Activated CD4-positive, CD25-positive, alpha-beta regulatory T cell treated with anti-CD3 and anti-CD28 coated beads, Interleukin-2, amount 50 U/mL, for 16 hours (primary cell): ENCODE results near the gene LIPT2.

Source experiments
- DNase-seq: peaks from one replicate; pipeline ENCODE4 v3.0.0-alpha.2; 2020; ENCODE audit warnings: low read depth, low spot score

LIPT2 gene

DNA sequence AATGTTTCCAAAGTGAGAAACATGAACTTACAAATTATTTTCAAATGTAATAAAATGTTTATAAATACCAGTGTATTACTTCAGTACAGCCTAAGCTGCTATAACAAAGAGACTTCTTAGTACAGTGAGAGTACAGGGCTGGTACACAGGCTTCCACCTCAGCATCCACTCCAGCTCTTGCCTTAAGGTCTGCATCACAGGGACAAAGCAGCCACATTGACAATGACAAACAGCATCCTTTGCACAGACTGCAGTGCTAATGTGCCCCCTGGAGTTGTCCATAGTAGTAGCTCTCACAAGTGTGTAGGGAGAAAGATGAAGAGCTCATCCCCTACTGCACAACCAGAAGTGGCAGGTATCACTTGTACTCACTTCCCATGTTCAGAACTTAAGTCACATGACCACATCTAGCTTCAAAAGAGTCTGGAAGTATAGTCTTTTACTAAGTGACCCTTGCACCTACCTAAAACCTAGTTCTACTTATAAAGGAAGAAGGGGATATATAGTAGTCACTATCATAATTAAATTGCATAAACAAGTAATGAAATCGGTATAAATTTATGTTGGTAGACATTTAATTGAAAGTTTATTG lies 10.7 kb upstream of the LIPT2 start:
- DNase-seq = no peak

- no peak for DNase-seq
These were observed 1.4 kb upstream of the LIPT2 start for GRCh38 chr11:74494916-74495315.

GRCh38 chr11:74493791-74494630 lies 487 bp upstream of the LIPT2 start:
- no peak for DNase-seq

DNA sequence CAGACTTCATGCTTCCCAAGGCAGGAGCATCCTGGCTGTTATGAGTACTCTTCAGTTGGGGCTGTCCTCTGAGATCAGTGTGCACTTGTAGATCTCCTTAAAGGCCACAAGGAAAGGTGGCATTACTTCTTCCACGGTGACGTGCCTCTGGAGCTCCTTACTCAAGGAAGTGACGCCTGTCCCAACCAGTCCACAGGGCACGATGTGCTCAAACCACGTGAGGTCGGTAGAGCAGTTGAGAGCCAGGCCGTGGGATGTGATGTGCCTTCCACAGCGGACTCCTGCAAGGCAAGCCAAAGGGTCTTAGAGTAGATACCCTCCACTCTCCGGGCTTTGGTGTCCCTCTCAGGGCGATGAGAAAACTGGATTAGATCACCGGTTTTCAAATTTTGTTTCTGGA lies 1.4 kb downstream of the LIPT2 start:
- DNase-seq = no peak

- DNase-seq = no peak
These were observed 2.6 kb downstream of the LIPT2 start for GRCh38 chr11:74490941-74491340.

DNA sequence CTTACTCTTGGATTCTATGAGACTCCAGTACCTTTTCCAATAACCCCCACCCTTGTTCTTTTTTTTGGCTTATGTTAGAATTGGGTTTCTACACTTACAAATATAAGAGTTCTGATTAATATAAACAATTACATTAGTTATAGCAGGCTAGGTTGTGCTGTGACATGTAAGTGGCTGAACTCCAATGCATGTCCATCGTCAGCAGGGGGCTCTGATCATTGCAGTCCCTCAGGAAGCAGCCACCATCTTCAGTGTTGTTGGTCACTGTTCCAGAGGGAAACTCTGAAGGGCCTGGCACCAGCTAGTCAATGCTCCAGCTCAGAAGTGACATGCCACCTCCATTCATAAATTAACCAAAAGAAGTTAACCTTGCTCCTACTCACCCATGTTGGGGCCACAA lies 5.6 kb downstream of the LIPT2 start:
- DNase-seq = no peak

- DNase-seq = no peak
These were observed 7.7 kb downstream of the LIPT2 start for GRCh38 chr11:74485868-74486267.

DNA sequence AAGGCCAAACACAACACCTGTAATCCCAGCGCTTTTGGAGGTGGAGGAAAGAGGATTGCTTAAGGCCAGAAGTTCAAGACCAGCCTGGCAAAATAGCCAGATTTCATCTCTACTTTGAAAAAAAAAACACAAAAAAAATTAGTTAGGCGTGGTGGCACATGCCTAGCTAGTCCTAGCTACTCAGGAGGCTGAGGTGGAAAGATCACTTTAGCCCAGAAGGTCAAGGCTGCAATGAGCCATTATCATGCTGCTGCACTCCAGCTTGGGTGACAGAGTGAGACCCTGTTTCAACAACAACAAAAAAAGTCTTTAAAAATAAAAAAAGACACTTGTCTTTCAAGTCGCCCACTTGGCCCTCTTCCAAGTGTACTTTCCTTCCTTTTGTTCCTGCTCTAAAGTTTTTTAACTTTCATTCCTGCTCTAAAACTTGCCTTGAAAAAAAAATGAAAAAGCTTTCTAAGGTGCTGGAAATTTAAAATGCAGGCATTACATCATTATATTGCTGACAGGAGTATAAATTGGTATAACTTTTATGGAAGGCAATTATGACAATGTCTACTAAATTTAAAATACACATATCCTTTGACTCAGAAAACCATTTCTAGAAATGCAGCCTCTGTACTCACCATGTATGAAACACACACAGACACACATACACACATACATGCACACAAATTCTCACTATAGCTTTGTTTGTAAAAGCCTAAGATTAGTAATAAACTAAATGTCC lies 12.7 kb downstream of the LIPT2 start:
- no peak for DNase-seq

DNA sequence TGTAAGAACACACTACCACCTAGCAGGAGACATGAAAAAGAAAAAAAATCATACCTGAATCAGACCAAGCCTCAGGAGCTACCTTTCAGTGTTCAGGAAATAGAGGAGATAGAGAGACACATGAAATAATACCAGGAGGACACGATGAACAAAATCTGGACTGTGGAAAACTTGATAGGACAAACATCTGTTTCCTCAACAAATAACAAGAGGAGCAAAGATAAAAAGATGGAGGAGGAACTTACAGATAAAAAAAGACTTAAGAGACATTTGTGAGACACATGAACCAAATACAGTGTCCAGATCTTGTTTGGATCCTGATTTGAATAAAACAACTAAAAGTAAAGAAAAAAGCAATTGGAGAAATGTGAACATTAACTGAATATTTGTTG lies 13.8 kb downstream of the LIPT2 start:
- no peak for DNase-seq

DNA sequence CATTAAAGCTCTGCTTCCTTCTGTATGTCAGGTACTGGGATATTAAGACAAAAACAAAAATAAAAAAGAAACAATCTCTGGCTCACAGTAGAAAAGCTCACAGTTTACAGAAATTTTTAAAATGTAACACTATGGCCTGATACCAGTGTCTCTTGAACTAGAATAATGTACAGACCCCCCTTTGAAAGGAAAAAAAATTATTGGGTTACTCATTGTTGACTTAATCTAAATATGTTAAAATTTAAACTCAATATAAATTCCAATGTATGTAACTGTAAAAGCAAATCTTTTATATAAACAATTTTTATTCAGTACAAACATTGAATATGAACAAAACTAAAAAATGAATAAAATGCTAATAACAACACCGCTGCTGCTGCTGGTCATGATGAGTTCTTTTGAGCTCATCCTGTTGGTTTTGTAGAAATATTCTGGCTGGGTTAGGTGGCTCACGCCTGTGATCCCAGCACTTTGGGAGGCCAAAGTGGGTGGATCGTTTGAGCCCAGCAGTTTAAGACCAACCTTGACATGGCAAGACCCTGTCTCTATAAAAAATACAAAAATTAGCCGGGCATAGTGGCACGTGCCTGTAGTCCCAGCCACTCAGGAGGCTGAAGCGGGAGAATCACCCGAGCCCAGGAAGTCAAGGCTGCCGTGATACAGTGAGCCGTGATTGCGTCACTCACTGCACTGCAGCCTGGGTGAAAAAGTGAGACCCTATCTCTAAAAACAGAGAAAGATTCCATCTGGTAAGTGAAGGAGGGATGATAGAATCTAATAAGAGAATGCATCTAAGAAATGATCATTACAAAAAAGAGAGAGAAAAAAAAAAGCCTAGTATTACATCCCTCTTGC lies 14.4 kb downstream of the LIPT2 start:
- DNase-seq = no peak

- no peak for DNase-seq
These were observed 17.0 kb downstream of the LIPT2 start for GRCh38 chr11:74476536-74476935.

GRCh38 chr11:74474316-74474715 lies 19.2 kb downstream of the LIPT2 start:
- no peak for DNase-seq

GRCh38 chr11:74473382-74474173 lies 19.9 kb downstream of the LIPT2 start:
- no peak for DNase-seq

- no peak for DNase-seq
These were observed 21.7 kb downstream of the LIPT2 start for GRCh38 chr11:74471668-74472429.

DNA sequence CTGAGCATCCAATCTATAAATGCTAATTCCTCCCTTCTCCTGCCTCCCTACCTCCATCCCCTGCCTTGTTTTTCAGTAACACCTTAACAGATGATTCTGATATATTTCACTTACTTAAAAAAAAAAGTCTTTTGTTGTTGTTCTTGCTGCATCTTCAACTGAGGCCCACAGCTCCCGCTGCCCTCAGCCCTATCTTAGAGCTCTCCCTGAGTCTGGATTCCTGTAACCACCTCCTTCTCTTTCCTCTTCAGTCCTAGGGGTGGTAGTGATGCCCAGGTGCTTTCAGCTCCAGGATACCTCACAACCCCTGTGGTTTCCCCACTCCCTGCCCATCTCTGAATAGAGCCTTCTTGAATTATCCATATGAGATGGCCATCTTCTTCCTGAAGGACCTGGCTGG lies 22.5 kb downstream of the LIPT2 start:
- DNase-seq = no peak

DNA sequence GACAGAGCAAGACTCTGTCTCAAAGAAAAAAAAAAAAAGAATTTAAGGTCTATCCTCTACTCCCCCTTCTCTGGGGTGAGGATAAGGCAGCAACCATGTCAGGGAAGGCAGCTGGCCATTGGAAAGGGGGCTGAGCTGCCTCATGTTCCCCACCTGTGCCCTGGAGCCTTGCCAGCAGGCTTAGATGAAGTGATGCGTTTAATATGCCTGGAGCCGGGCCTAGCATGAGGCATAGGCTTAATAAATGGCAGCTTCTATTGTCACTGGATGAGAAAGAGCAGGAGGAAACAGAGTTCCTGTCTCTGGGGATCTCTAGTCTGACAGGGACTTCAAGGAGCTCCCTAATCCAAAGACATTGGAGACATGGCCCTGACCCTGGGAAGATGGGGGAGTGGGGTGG lies 23.0 kb downstream of the LIPT2 start:
- no peak for DNase-seq

- DNase-seq = no peak
These were observed 24.6 kb downstream of the LIPT2 start for GRCh38 chr11:74468936-74469335.

GRCh38 chr11:74468521-74468920 lies 25.0 kb downstream of the LIPT2 start:
- no peak for DNase-seq

DNA sequence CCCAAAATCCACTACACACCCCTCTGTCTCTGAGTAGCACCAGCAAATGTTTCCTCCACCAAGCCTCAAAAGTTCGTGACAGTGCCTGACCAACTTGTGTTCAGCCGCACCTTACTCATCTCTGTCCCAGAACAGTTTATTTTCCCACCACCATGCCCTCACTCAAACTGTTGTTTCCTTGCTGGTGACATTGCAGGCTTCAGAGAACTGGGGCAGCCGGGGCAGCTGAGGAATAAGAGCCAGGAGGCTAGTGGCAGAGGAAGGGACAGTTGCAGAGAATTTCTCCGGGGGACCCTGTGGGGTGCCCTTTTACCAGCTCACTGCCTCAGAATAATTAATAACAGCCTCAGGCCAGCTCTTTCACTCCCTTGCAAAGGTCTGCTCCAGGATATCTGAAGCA lies 25.5 kb downstream of the LIPT2 start:
- no peak for DNase-seq
